Vagina (tissue), 2 donors: ENCODE data around the gene WDR26.

ENCODE experiments used
- CTCF ChIP-seq, 3 experiments: fragments of 450-650 bp in 2 of 3; fragments of 200-600 bp in 1 of 3; sonication (generic) in 1 of 3; IDR thresholded peaks; one replicate each; pipeline ENCODE4 v1.5.1; 2017 to 2019; ENCODE audit warnings: antibody characterized with exemption in 3 of 3, mild to moderate bottlenecking in 2 of 3, moderate library complexity in 2 of 3
- POLR2A ChIP-seq, 2 donors: fragments of 450-650 bp; IDR thresholded peaks; one replicate each; pipeline ENCODE4 v1.6.1; 2017; ENCODE audit warnings: antibody characterized with exemption in 2 of 2, mild to moderate bottlenecking in 2 of 2, moderate library complexity in 2 of 2
- POLR2AphosphoS5 ChIP-seq, 2 donors: sonication (generic); formaldehyde crosslinking; IDR thresholded peaks; one replicate each; pipeline ENCODE4 v1.9.0; 2017; ENCODE audit warnings: antibody characterized with exemption in 2 of 2, mild to moderate bottlenecking in 2 of 2, low read depth in 1 of 2; ENCODE audit not compliant: insufficient read depth in 1 of 2

GRCh38 chr1:224450159-224450558 lies 15.6 kb upstream of the WDR26 start:
- no peak for TF ChIP-seq CTCF (IDR thresholded peaks at IDR 0.05)
- TF ChIP-seq POLR2A (IDR thresholded peaks at IDR 0.05) = no peak
- no peak for TF ChIP-seq POLR2AphosphoS5 (IDR thresholded peaks at IDR 0.05; ENCODE audit: insufficient read depth in 1 of 2, low read depth in 1 of 2)
